Astrocyte (in vitro differentiated cells and primary cell): Measurements from ENCODE around the gene ENSA. TPM values are rescaled to one million over a fixed set of nuclear protein-coding genes. Genes with fewer than 3 reads are reported as not detected.

Experiments used
- DNase-seq: peaks from one replicate; pipeline ENCODE4 v3.0.0-alpha.2; 2010; ENCODE audit warnings: low read depth
- FAIRE-seq: peaks from 2 replicates; lab custom pipeline; 2011; peaks lifted over from hg19 to GRCh38; lab: Jason Lieb, UNC
- H2AFZ ChIP-seq: 2 replicates; pipeline ENCODE4 v1.6.0; 2012; ENCODE audit warnings: low read depth, low read length, inconsistent platforms
- H3K27ac ChIP-seq: 2 replicates; pipeline ENCODE4 v1.5.1; 2011; ENCODE audit warnings: low read depth, low read length, inconsistent platforms
- H3K27me3 ChIP-seq: 2 replicates; pipeline ENCODE4 v1.6.0; 2011; ENCODE audit warnings: low read length, inconsistent platforms; ENCODE audit not compliant: insufficient read depth
- H3K36me3 ChIP-seq: 2 replicates; pipeline ENCODE4 v1.5.1; 2011; ENCODE audit warnings: low read length, inconsistent platforms; ENCODE audit not compliant: insufficient read depth
- H3K4me1 ChIP-seq: 2 replicates; pipeline ENCODE4 v1.5.1; 2011; ENCODE audit warnings: low read length, inconsistent platforms; ENCODE audit not compliant: insufficient read depth
- H3K4me2 ChIP-seq: 2 replicates; pipeline ENCODE4 v1.6.0; 2012; ENCODE audit warnings: low read length, inconsistent platforms
- H3K4me3 ChIP-seq: 2 replicates; pipeline ENCODE4 v1.5.1; 2011; ENCODE audit warnings: low read depth, mild to moderate bottlenecking, low read length, inconsistent platforms; ENCODE audit not compliant: insufficient read depth
- H3K79me2 ChIP-seq: 2 replicates; pipeline ENCODE4 v1.6.0; 2012; ENCODE audit warnings: mild to moderate bottlenecking, low read length, inconsistent platforms; ENCODE audit not compliant: insufficient read depth
- H3K9ac ChIP-seq: 2 replicates; pipeline ENCODE4 v1.6.0; 2012; ENCODE audit warnings: mild to moderate bottlenecking, low read length, inconsistent platforms
- H3K9me3 ChIP-seq: 2 replicates; pipeline ENCODE4 v1.5.1; 2012; ENCODE audit warnings: low read depth, mild to moderate bottlenecking, low read length, inconsistent platforms; ENCODE audit not compliant: insufficient read depth
- H4K20me1 ChIP-seq: 2 replicates; pipeline ENCODE4 v1.6.0; 2012; ENCODE audit warnings: low read length, inconsistent platforms; ENCODE audit not compliant: insufficient read depth
- H3K27ac Mint-ChIP-seq: one replicate; pipeline ENCODE4 v1.8.0; 2021; ENCODE audit warnings: mild to moderate bottlenecking, mixed read lengths; ENCODE audit not compliant: unreplicated experiment
- H3K27me3 Mint-ChIP-seq: one replicate; pipeline ENCODE4 v1.8.0; 2021; ENCODE audit warnings: low read depth, mixed read lengths; ENCODE audit not compliant: unreplicated experiment
- H3K36me3 Mint-ChIP-seq: one replicate; pipeline ENCODE4 v1.8.0; 2021; ENCODE audit warnings: low read depth, mixed read lengths; ENCODE audit not compliant: unreplicated experiment
- H3K4me1 Mint-ChIP-seq: one replicate; pipeline ENCODE4 v1.8.0; 2021; ENCODE audit warnings: low read depth, mixed read lengths; ENCODE audit not compliant: unreplicated experiment
- H3K4me3 Mint-ChIP-seq: one replicate; pipeline ENCODE4 v1.8.0; 2021; ENCODE audit warnings: mild to moderate bottlenecking, moderate library complexity, mixed read lengths; ENCODE audit not compliant: unreplicated experiment
- H3K9me3 Mint-ChIP-seq: one replicate; pipeline ENCODE4 v1.8.0; 2021; ENCODE audit warnings: mild to moderate bottlenecking, mixed read lengths; ENCODE audit not compliant: unreplicated experiment
- EZH2 ChIP-seq: IDR thresholded peaks from 2 replicates; pipeline ENCODE4 v1.6.1; 2012; ENCODE audit warnings: mild to moderate bottlenecking, low read length, inconsistent platforms; ENCODE audit not compliant: insufficient read depth
- total RNA-seq: library from RNA; stranded (reverse); gene quantifications from 2 replicates; pipeline ENCODE4 v1.2.1, GENCODE V29; 2021
- TF ChIP-seq, protein P1 (sequence below): IDR thresholded peaks from 2 replicates; pipeline ENCODE4 v1.5.1; 2011; ENCODE audit warnings: low read depth, mild to moderate bottlenecking, inconsistent platforms, low read length, moderate library complexity; ENCODE audit not compliant: insufficient read depth

The ENSA gene
- total RNA-seq, 1 donor from 2014 or later, result 99.6 TPM

DNA sequence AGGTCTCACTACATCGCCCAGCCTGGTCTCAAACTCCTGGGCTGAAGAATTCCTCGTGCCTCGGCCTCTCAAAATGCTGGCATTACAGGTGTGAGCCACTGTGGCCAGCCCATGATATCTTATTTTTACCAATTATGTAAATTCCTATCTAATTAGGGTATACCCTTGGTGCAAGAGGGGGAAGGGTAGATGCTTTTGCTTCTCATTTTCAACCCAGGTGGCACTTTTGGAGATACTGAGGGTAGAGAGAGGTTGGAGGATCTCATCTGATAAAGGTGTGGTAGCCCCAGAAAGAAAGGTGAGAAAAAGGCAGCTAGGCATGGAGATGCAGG, 17.4 kb downstream of the ENSA start:
- Mint-ChIP-seq H3K27me3 (no peaks in the 10 kb centered on the region), H3K36me3 (peaks cover 4% of the 10 kb centered on the region), H3K27ac (peak overlapping the region; percentile 92), H3K4me3 (no peak overlapping the region), H3K9me3 (no peaks in the 10 kb centered on the region), H3K4me1 (peaks cover 30% of the 10 kb centered on the region)
- H3K4me1 ChIP-seq, result peaks cover 36% of the 10 kb centered on the region
- no peaks in the 10 kb centered on the region for H3K27me3 ChIP-seq
- peak overlapping the region; percentile 84 for H3K27ac ChIP-seq
- H3K4me2 ChIP-seq, result peak overlapping the region; percentile 40
- DNase-seq (no peak), FAIRE-seq (no peak)
- H3K9ac ChIP-seq, result peak overlapping the region; percentile 74
- no peaks in the 10 kb centered on the region for H3K9me3 ChIP-seq
- no peak for TF ChIP-seq EZH2
- TF ChIP-seq, protein P1, sequence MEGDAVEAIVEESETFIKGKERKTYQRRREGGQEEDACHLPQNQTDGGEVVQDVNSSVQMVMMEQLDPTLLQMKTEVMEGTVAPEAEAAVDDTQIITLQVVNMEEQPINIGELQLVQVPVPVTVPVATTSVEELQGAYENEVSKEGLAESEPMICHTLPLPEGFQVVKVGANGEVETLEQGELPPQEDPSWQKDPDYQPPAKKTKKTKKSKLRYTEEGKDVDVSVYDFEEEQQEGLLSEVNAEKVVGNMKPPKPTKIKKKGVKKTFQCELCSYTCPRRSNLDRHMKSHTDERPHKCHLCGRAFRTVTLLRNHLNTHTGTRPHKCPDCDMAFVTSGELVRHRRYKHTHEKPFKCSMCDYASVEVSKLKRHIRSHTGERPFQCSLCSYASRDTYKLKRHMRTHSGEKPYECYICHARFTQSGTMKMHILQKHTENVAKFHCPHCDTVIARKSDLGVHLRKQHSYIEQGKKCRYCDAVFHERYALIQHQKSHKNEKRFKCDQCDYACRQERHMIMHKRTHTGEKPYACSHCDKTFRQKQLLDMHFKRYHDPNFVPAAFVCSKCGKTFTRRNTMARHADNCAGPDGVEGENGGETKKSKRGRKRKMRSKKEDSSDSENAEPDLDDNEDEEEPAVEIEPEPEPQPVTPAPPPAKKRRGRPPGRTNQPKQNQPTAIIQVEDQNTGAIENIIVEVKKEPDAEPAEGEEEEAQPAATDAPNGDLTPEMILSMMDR, result no peak
- peaks cover 6% of the 10 kb centered on the region for H3K36me3 ChIP-seq
- peaks cover 2% of the 10 kb centered on the region for H3K79me2 ChIP-seq
- peak overlapping the region; percentile 18 for H3K4me3 ChIP-seq
- H4K20me1 ChIP-seq, result no peaks in the 10 kb centered on the region
- no peak overlapping the region for H2AFZ ChIP-seq

DNA sequence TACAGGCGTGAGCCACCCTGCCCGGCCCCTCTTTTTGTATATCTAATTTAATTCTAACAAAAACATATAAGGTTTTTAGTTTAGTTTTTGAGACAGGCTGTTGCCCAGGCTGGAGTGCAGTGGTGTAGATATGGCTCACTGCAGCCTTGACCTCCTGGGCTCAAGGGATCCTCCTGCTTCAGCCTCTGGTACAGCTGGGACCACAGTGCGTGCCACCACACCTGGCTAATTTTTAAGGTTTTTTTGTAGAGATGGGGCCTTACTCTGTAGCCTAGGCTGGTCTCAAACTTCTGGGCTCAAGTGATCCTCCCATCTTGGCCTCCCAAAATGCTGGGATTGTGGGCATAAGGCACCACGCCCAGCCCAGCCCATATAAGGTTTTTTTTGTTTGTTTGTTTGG, 18.8 kb downstream of the ENSA start:
- no peak for DNase-seq

DNA sequence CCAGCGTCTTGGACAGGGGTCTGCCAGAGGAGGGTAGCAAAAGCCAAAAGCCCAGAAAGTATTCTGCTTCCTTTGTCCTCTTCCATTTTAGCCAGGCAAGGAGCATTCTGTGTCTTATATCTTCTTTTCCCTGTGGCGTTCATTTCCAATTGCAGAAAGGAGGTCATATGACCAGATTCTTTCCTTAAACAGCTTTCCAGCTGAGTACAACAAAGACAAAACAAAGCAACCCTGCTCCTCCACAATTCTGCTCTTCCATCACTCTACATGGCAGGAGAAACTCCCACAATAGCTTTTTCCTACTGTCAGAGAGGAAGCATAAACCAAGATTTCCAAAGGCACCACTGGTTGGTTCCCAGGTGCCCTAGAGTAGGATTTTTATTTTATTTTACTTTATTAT, 19.7 kb downstream of the ENSA start:
- H3K4me2 ChIP-seq, result no peak overlapping the region
- Mint-ChIP-seq H3K27me3 (no peaks in the 10 kb centered on the region), H3K9me3 (no peaks in the 10 kb centered on the region), H3K4me3 (no peak overlapping the region), H3K36me3 (peaks cover 2% of the 10 kb centered on the region), H3K4me1 (peaks cover 32% of the 10 kb centered on the region), H3K27ac (peak overlapping the region; percentile 77)
- H3K27ac ChIP-seq, result peak overlapping the region; percentile 46
- H3K4me1 ChIP-seq, result peaks cover 42% of the 10 kb centered on the region
- H3K9ac ChIP-seq, result peak overlapping the region; percentile 40
- no peaks in the 10 kb centered on the region for H3K9me3 ChIP-seq
- no peaks in the 10 kb centered on the region for H3K36me3 ChIP-seq
- no peak overlapping the region for H2AFZ ChIP-seq
- H3K79me2 ChIP-seq, result peaks cover 2% of the 10 kb centered on the region
- DNase-seq (peak; percentile 20), FAIRE-seq (no peak)
- H3K4me3 ChIP-seq, result no peak overlapping the region
- no peaks in the 10 kb centered on the region for H4K20me1 ChIP-seq
- H3K27me3 ChIP-seq, result no peaks in the 10 kb centered on the region
- TF ChIP-seq, protein P1, result no peak
- TF ChIP-seq EZH2, result no peak

More for the DNA sequence above, 18.8 kb downstream of the ENSA start:
- Histone ChIP-seq H3K27me3 (no peaks in the 10 kb centered on the region), H3K4me1 (peaks cover 36% of the 10 kb centered on the region), H2AFZ (no peak overlapping the region), H3K79me2 (peaks cover 2% of the 10 kb centered on the region), H4K20me1 (no peaks in the 10 kb centered on the region), H3K27ac (peak overlapping the region; percentile 84), H3K9ac (peak overlapping the region; percentile 66), H3K36me3 (peaks cover 2% of the 10 kb centered on the region), H3K4me2 (peak overlapping the region; percentile 40), H3K9me3 (no peaks in the 10 kb centered on the region), H3K4me3 (no peak overlapping the region)
- peaks cover 31% of the 10 kb centered on the region for H3K4me1 Mint-ChIP-seq
- no peaks in the 10 kb centered on the region for H3K27me3 Mint-ChIP-seq
- no peaks in the 10 kb centered on the region for H3K9me3 Mint-ChIP-seq
- no peak for TF ChIP-seq EZH2
- TF ChIP-seq, protein P1, result no peak
- H3K27ac Mint-ChIP-seq, result peak overlapping the region; percentile 58
- peaks cover 4% of the 10 kb centered on the region for H3K36me3 Mint-ChIP-seq
- FAIRE-seq, result no peak
- H3K4me3 Mint-ChIP-seq, result no peak overlapping the region
